Astrocyte (in vitro differentiated cells and primary cell): Measurements from ENCODE around the gene SLC35A3. TPM values are rescaled to one million over a fixed set of nuclear protein-coding genes. Genes with fewer than 3 reads are reported as not detected.

Experiments
- DNase-seq: peaks from one replicate; pipeline ENCODE4 v3.0.0-alpha.2; 2010; ENCODE audit warnings: low read depth
- FAIRE-seq: peaks from 2 replicates; lab custom pipeline; 2011; peaks lifted over from hg19 to GRCh38; lab: Jason Lieb, UNC
- H2AFZ ChIP-seq: 2 replicates; pipeline ENCODE4 v1.6.0; 2012; ENCODE audit warnings: low read depth, low read length, inconsistent platforms
- H3K27ac ChIP-seq: 2 replicates; pipeline ENCODE4 v1.5.1; 2011; ENCODE audit warnings: low read depth, low read length, inconsistent platforms
- H3K27me3 ChIP-seq: 2 replicates; pipeline ENCODE4 v1.6.0; 2011; ENCODE audit warnings: low read length, inconsistent platforms; ENCODE audit not compliant: insufficient read depth
- H3K36me3 ChIP-seq: 2 replicates; pipeline ENCODE4 v1.5.1; 2011; ENCODE audit warnings: low read length, inconsistent platforms; ENCODE audit not compliant: insufficient read depth
- H3K4me1 ChIP-seq: 2 replicates; pipeline ENCODE4 v1.5.1; 2011; ENCODE audit warnings: low read length, inconsistent platforms; ENCODE audit not compliant: insufficient read depth
- H3K4me2 ChIP-seq: 2 replicates; pipeline ENCODE4 v1.6.0; 2012; ENCODE audit warnings: low read length, inconsistent platforms
- H3K4me3 ChIP-seq: 2 replicates; pipeline ENCODE4 v1.5.1; 2011; ENCODE audit warnings: low read depth, mild to moderate bottlenecking, low read length, inconsistent platforms; ENCODE audit not compliant: insufficient read depth
- H3K79me2 ChIP-seq: 2 replicates; pipeline ENCODE4 v1.6.0; 2012; ENCODE audit warnings: mild to moderate bottlenecking, low read length, inconsistent platforms; ENCODE audit not compliant: insufficient read depth
- H3K9ac ChIP-seq: 2 replicates; pipeline ENCODE4 v1.6.0; 2012; ENCODE audit warnings: mild to moderate bottlenecking, low read length, inconsistent platforms
- H3K9me3 ChIP-seq: 2 replicates; pipeline ENCODE4 v1.5.1; 2012; ENCODE audit warnings: low read depth, mild to moderate bottlenecking, low read length, inconsistent platforms; ENCODE audit not compliant: insufficient read depth
- H4K20me1 ChIP-seq: 2 replicates; pipeline ENCODE4 v1.6.0; 2012; ENCODE audit warnings: low read length, inconsistent platforms; ENCODE audit not compliant: insufficient read depth
- H3K27ac Mint-ChIP-seq: one replicate; pipeline ENCODE4 v1.8.0; 2021; ENCODE audit warnings: mild to moderate bottlenecking, mixed read lengths; ENCODE audit not compliant: unreplicated experiment
- H3K27me3 Mint-ChIP-seq: one replicate; pipeline ENCODE4 v1.8.0; 2021; ENCODE audit warnings: low read depth, mixed read lengths; ENCODE audit not compliant: unreplicated experiment
- H3K36me3 Mint-ChIP-seq: one replicate; pipeline ENCODE4 v1.8.0; 2021; ENCODE audit warnings: low read depth, mixed read lengths; ENCODE audit not compliant: unreplicated experiment
- H3K4me1 Mint-ChIP-seq: one replicate; pipeline ENCODE4 v1.8.0; 2021; ENCODE audit warnings: low read depth, mixed read lengths; ENCODE audit not compliant: unreplicated experiment
- H3K4me3 Mint-ChIP-seq: one replicate; pipeline ENCODE4 v1.8.0; 2021; ENCODE audit warnings: mild to moderate bottlenecking, moderate library complexity, mixed read lengths; ENCODE audit not compliant: unreplicated experiment
- H3K9me3 Mint-ChIP-seq: one replicate; pipeline ENCODE4 v1.8.0; 2021; ENCODE audit warnings: mild to moderate bottlenecking, mixed read lengths; ENCODE audit not compliant: unreplicated experiment
- CTCF ChIP-seq: IDR thresholded peaks from 2 replicates; pipeline ENCODE4 v1.5.1; 2011; ENCODE audit warnings: low read depth, mild to moderate bottlenecking, inconsistent platforms, low read length, moderate library complexity; ENCODE audit not compliant: insufficient read depth
- EZH2 ChIP-seq: IDR thresholded peaks from 2 replicates; pipeline ENCODE4 v1.6.1; 2012; ENCODE audit warnings: mild to moderate bottlenecking, low read length, inconsistent platforms; ENCODE audit not compliant: insufficient read depth
- total RNA-seq: library from RNA; stranded (reverse); gene quantifications from 2 replicates; pipeline ENCODE4 v1.2.1, GENCODE V29; 2021

SLC35A3 gene
- total RNA-seq, 1 donor from 2014 or later: 20.5 TPM

GRCh38 chr1:100036718-100037655, 67.2 kb downstream of the SLC35A3 start:
- Histone ChIP-seq H3K4me3 (peak overlapping the region; percentile 97), H2AFZ (peak overlapping the region; percentile 84), H4K20me1 (peaks cover 23% of the 10 kb centered on the region), H3K79me2 (peaks cover 54% of the 10 kb centered on the region), H3K27me3 (no peaks in the 10 kb centered on the region), H3K4me1 (no peaks in the 10 kb centered on the region), H3K4me2 (peak overlapping the region; percentile 99), H3K9me3 (no peaks in the 10 kb centered on the region), H3K9ac (peak overlapping the region; percentile 98), H3K27ac (peak overlapping the region; percentile 97), H3K36me3 (no peaks in the 10 kb centered on the region)
- DNase-seq (peak; percentile 63), FAIRE-seq (peak; percentile 13)
- Mint-ChIP-seq H3K4me1 (peaks cover 7% of the 10 kb centered on the region), H3K27ac (peak overlapping the region; percentile 89), H3K27me3 (no peaks in the 10 kb centered on the region), H3K9me3 (no peaks in the 10 kb centered on the region), H3K36me3 (no peaks in the 10 kb centered on the region), H3K4me3 (peak overlapping the region; percentile 94)
- TF ChIP-seq CTCF (no peak), EZH2 (no peak)

GRCh38 chr1:100037656-100037926, 67.8 kb downstream of the SLC35A3 start:
- Histone ChIP-seq H4K20me1 (peaks cover 28% of the 10 kb centered on the region), H3K36me3 (no peaks in the 10 kb centered on the region), H3K4me3 (peak overlapping the region; percentile 97), H3K4me1 (no peaks in the 10 kb centered on the region), H2AFZ (peak overlapping the region; percentile 84), H3K27ac (peak overlapping the region; percentile 97), H3K9me3 (no peaks in the 10 kb centered on the region), H3K4me2 (peak overlapping the region; percentile 99), H3K9ac (peak overlapping the region; percentile 98), H3K79me2 (peaks cover 60% of the 10 kb centered on the region), H3K27me3 (no peaks in the 10 kb centered on the region)
- Mint-ChIP-seq H3K9me3 (no peaks in the 10 kb centered on the region), H3K4me3 (peak overlapping the region; percentile 94), H3K27ac (peak overlapping the region; percentile 89), H3K4me1 (peaks cover 9% of the 10 kb centered on the region), H3K36me3 (no peaks in the 10 kb centered on the region), H3K27me3 (no peaks in the 10 kb centered on the region)
- FAIRE-seq (no peak), DNase-seq (no peak)
- TF ChIP-seq CTCF: no peak
- TF ChIP-seq EZH2: no peak
